Hematopoietic multipotent progenitor cell treated with erythropoietin and hydrocortisone succinate and interleukin-3 and kit ligand, for 15 days (in vitro differentiated cells): ENCODE results near the gene IL4I1.
"Not testable (repeated sequence)": the region's sequence is repeated elsewhere in the genome, so short reads cannot be mapped to it uniquely, and the experiment has no call there.

Experiments
- DNase-seq: peaks from one replicate; pipeline ENCODE4 v3.0.0-alpha.2; 2015; ENCODE audit warnings: low spot score

IL4I1 gene

GRCh38 chr19:49896863-49897621, at the start of gene IL4I1:
TSS of gene IL4I1 (minus strand) at chr19:49896887. CDS start at chr19:49896160, 727 bp downstream.
- DNase-seq = no peak

- no peak for DNase-seq
Measured at GRCh38 chr19:49946415-49946814, 49.7 kb upstream of the IL4I1 start.

GRCh38 chr19:49944567-49944966, 47.9 kb upstream of the IL4I1 start:
- DNase-seq = not testable (repeated sequence)

GRCh38 chr19:49940482-49940791, 43.8 kb upstream of the IL4I1 start:
- no peak for DNase-seq

- no peak for DNase-seq
Measured at GRCh38 chr19:49939721-49940481, 43.2 kb upstream of the IL4I1 start.

- DNase-seq = no peak
Measured at GRCh38 chr19:49938662-49939061, 42.0 kb upstream of the IL4I1 start.

- DNase-seq = peak; percentile 79
Measured at GRCh38 chr19:49937750-49938381, 41.2 kb upstream of the IL4I1 start.

GRCh38 chr19:49936549-49936948, 39.9 kb upstream of the IL4I1 start:
- DNase-seq = no peak

GRCh38 chr19:49933643-49934042, 37.0 kb upstream of the IL4I1 start:
- no peak for DNase-seq

- no peak for DNase-seq
Measured at GRCh38 chr19:49932731-49933131, 36.0 kb upstream of the IL4I1 start.

- no peak for DNase-seq
Measured at GRCh38 chr19:49932041-49932451, 35.4 kb upstream of the IL4I1 start.

- DNase-seq = no peak
Measured at GRCh38 chr19:49931293-49932040, 34.8 kb upstream of the IL4I1 start.

GRCh38 chr19:49930483-49931011, 33.9 kb upstream of the IL4I1 start:
- DNase-seq = peak; percentile 38

- DNase-seq = peak; percentile 95
Measured at GRCh38 chr19:49929611-49930482, 33.2 kb upstream of the IL4I1 start.

- DNase-seq = peak; percentile 94
Measured at GRCh38 chr19:49929121-49929610, 32.5 kb upstream of the IL4I1 start, which contains the start of the genes ATF5 and NUP62. TSS of gene ATF5 (plus strand) at chr19:49929205. CDS start at chr19:49930851, 1,646 bp downstream. TSS of gene NUP62 (minus strand) at chr19:49929504. CDS start at chr19:49909807, 19,697 bp downstream.

- no peak for DNase-seq
Measured at GRCh38 chr19:49927526-49928264, 31.0 kb upstream of the IL4I1 start.

GRCh38 chr19:49926515-49926914, 29.8 kb upstream of the IL4I1 start:
- DNase-seq = no peak

GRCh38 chr19:49925486-49925885, 28.8 kb upstream of the IL4I1 start:
- no peak for DNase-seq

- not testable (repeated sequence) for DNase-seq
Measured at GRCh38 chr19:49924881-49925210, 28.2 kb upstream of the IL4I1 start.
